Astrocyte (in vitro differentiated cells and primary cell): ENCODE results near the gene PAX5. TPM values are rescaled to one million over a fixed set of nuclear protein-coding genes. Genes with fewer than 3 reads are reported as not detected.

Source experiments
- DNase-seq: peaks from one replicate; pipeline ENCODE4 v3.0.0-alpha.2; 2010; ENCODE audit warnings: low read depth
- FAIRE-seq: peaks from 2 replicates; lab custom pipeline; 2011; peaks lifted over from hg19 to GRCh38; lab: Jason Lieb, UNC
- H2AFZ ChIP-seq: 2 replicates; pipeline ENCODE4 v1.6.0; 2012; ENCODE audit warnings: low read depth, low read length, inconsistent platforms
- H3K27ac ChIP-seq: 2 replicates; pipeline ENCODE4 v1.5.1; 2011; ENCODE audit warnings: low read depth, low read length, inconsistent platforms
- H3K27me3 ChIP-seq: 2 replicates; pipeline ENCODE4 v1.6.0; 2011; ENCODE audit warnings: low read length, inconsistent platforms; ENCODE audit not compliant: insufficient read depth
- H3K36me3 ChIP-seq: 2 replicates; pipeline ENCODE4 v1.5.1; 2011; ENCODE audit warnings: low read length, inconsistent platforms; ENCODE audit not compliant: insufficient read depth
- H3K4me1 ChIP-seq: 2 replicates; pipeline ENCODE4 v1.5.1; 2011; ENCODE audit warnings: low read length, inconsistent platforms; ENCODE audit not compliant: insufficient read depth
- H3K4me2 ChIP-seq: 2 replicates; pipeline ENCODE4 v1.6.0; 2012; ENCODE audit warnings: low read length, inconsistent platforms
- H3K4me3 ChIP-seq: 2 replicates; pipeline ENCODE4 v1.5.1; 2011; ENCODE audit warnings: low read depth, mild to moderate bottlenecking, low read length, inconsistent platforms; ENCODE audit not compliant: insufficient read depth
- H3K79me2 ChIP-seq: 2 replicates; pipeline ENCODE4 v1.6.0; 2012; ENCODE audit warnings: mild to moderate bottlenecking, low read length, inconsistent platforms; ENCODE audit not compliant: insufficient read depth
- H3K9ac ChIP-seq: 2 replicates; pipeline ENCODE4 v1.6.0; 2012; ENCODE audit warnings: mild to moderate bottlenecking, low read length, inconsistent platforms
- H3K9me3 ChIP-seq: 2 replicates; pipeline ENCODE4 v1.5.1; 2012; ENCODE audit warnings: low read depth, mild to moderate bottlenecking, low read length, inconsistent platforms; ENCODE audit not compliant: insufficient read depth
- H4K20me1 ChIP-seq: 2 replicates; pipeline ENCODE4 v1.6.0; 2012; ENCODE audit warnings: low read length, inconsistent platforms; ENCODE audit not compliant: insufficient read depth
- H3K27ac Mint-ChIP-seq: one replicate; pipeline ENCODE4 v1.8.0; 2021; ENCODE audit warnings: mild to moderate bottlenecking, mixed read lengths; ENCODE audit not compliant: unreplicated experiment
- H3K27me3 Mint-ChIP-seq: one replicate; pipeline ENCODE4 v1.8.0; 2021; ENCODE audit warnings: low read depth, mixed read lengths; ENCODE audit not compliant: unreplicated experiment
- H3K36me3 Mint-ChIP-seq: one replicate; pipeline ENCODE4 v1.8.0; 2021; ENCODE audit warnings: low read depth, mixed read lengths; ENCODE audit not compliant: unreplicated experiment
- H3K4me1 Mint-ChIP-seq: one replicate; pipeline ENCODE4 v1.8.0; 2021; ENCODE audit warnings: low read depth, mixed read lengths; ENCODE audit not compliant: unreplicated experiment
- H3K4me3 Mint-ChIP-seq: one replicate; pipeline ENCODE4 v1.8.0; 2021; ENCODE audit warnings: mild to moderate bottlenecking, moderate library complexity, mixed read lengths; ENCODE audit not compliant: unreplicated experiment
- H3K9me3 Mint-ChIP-seq: one replicate; pipeline ENCODE4 v1.8.0; 2021; ENCODE audit warnings: mild to moderate bottlenecking, mixed read lengths; ENCODE audit not compliant: unreplicated experiment
- CTCF ChIP-seq: IDR thresholded peaks from 2 replicates; pipeline ENCODE4 v1.5.1; 2011; ENCODE audit warnings: low read depth, mild to moderate bottlenecking, inconsistent platforms, low read length, moderate library complexity; ENCODE audit not compliant: insufficient read depth
- EZH2 ChIP-seq: IDR thresholded peaks from 2 replicates; pipeline ENCODE4 v1.6.1; 2012; ENCODE audit warnings: mild to moderate bottlenecking, low read length, inconsistent platforms; ENCODE audit not compliant: insufficient read depth
- total RNA-seq: library from RNA; stranded (reverse); gene quantifications from 2 replicates; pipeline ENCODE4 v1.2.1, GENCODE V29; 2021

PAX5 gene
- total RNA-seq, 1 donor from 2014 or later: not detected

GRCh38 chr9:36791222-36791950 is 242.7 kb downstream of the PAX5 start:
- peaks cover 2% of the 10 kb centered on the region for H3K27me3 ChIP-seq

DNA sequence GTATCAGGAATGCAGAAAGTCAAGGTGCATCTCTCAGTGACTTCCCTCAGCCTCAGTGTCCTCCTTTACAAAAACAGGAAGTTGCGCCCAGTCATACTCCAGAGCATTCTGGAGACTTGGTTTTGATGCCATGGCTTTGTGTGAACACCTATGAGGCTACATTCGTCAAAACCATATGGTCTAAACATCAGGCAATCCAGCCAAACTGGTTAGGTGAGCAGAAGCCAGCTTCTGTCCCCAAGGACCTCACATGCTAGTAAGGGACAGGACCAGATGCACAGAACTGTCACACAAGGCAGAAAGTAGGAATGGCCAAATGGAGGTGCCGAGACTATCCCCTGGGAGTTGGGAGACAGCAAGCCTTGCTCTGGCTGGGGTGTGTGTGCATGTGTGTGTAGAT is 244.2 kb downstream of the PAX5 start:
- Mint-ChIP-seq H3K27ac (no peak overlapping the region), H3K4me1 (peaks cover 7% of the 10 kb centered on the region), H3K36me3 (peaks cover 2% of the 10 kb centered on the region), H3K4me3 (no peak overlapping the region), H3K9me3 (peaks cover 10% of the 10 kb centered on the region), H3K27me3 (peaks cover 34% of the 10 kb centered on the region)
- FAIRE-seq: no peak
- peaks cover 4% of the 10 kb centered on the region for H3K9me3 ChIP-seq
- H3K27ac ChIP-seq: no peak overlapping the region
- H3K79me2 ChIP-seq: no peaks in the 10 kb centered on the region
- H3K9ac ChIP-seq: no peak overlapping the region
- no peak for TF ChIP-seq CTCF
- no peak for TF ChIP-seq EZH2
- H3K36me3 ChIP-seq: no peaks in the 10 kb centered on the region
- H3K4me1 ChIP-seq: no peaks in the 10 kb centered on the region
- no peaks in the 10 kb centered on the region for H4K20me1 ChIP-seq
- H3K4me2 ChIP-seq: no peak overlapping the region
- no peak overlapping the region for H3K4me3 ChIP-seq
- H2AFZ ChIP-seq: no peak overlapping the region
- peaks cover 2% of the 10 kb centered on the region for H3K27me3 ChIP-seq
- DNase-seq: no peak

More at GRCh38 chr9:36791222-36791950, 242.7 kb downstream of the PAX5 start:
- TF ChIP-seq EZH2 (no peak), CTCF (no peak)
- peaks cover 32% of the 10 kb centered on the region for H3K27me3 Mint-ChIP-seq
- Histone ChIP-seq H3K9ac (no peak overlapping the region), H3K79me2 (no peaks in the 10 kb centered on the region), H3K4me2 (no peak overlapping the region), H4K20me1 (no peaks in the 10 kb centered on the region), H3K4me1 (no peaks in the 10 kb centered on the region), H3K27ac (no peak overlapping the region), H3K9me3 (peaks cover 4% of the 10 kb centered on the region), H3K4me3 (no peak overlapping the region), H3K36me3 (no peaks in the 10 kb centered on the region), H2AFZ (no peak overlapping the region)
- no peak overlapping the region for H3K27ac Mint-ChIP-seq
- FAIRE-seq (no peak), DNase-seq (no peak)
- H3K4me1 Mint-ChIP-seq: peaks cover 7% of the 10 kb centered on the region
- H3K36me3 Mint-ChIP-seq: peaks cover 1% of the 10 kb centered on the region
- no peak overlapping the region for H3K4me3 Mint-ChIP-seq
- peaks cover 10% of the 10 kb centered on the region for H3K9me3 Mint-ChIP-seq

DNA sequence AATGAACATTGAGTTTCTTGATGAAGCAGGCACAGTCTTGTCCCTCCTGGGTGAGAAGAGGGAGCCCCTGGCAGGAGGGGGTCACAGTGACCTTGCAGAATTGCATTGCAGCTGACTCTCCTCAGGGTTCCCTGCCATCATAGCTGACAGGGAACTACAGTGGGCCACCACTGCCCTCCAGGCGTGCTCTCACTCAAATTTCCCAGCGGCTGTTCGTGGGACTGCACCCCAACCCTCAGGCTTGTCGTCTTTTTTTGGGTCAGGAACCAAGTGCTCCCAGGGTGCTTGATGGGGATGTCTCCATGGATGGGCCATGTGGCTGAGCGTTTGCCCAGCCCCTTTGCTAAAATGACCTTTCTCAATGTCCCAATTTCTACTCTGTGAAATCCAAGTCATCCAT is 245.5 kb downstream of the PAX5 start:
- H3K4me3 Mint-ChIP-seq: no peak overlapping the region
- Histone ChIP-seq H4K20me1 (no peaks in the 10 kb centered on the region), H3K36me3 (no peaks in the 10 kb centered on the region), H3K4me2 (no peak overlapping the region), H3K27ac (no peak overlapping the region), H2AFZ (no peak overlapping the region), H3K27me3 (peaks cover 2% of the 10 kb centered on the region), H3K9ac (no peak overlapping the region), H3K9me3 (peaks cover 4% of the 10 kb centered on the region), H3K79me2 (no peaks in the 10 kb centered on the region), H3K4me1 (no peaks in the 10 kb centered on the region), H3K4me3 (no peak overlapping the region)
- no peak for FAIRE-seq
- peaks cover 41% of the 10 kb centered on the region for H3K27me3 Mint-ChIP-seq
- TF ChIP-seq EZH2 (no peak), CTCF (peak; percentile 13)
- H3K27ac Mint-ChIP-seq: no peak overlapping the region
- DNase-seq: no peak
- H3K36me3 Mint-ChIP-seq: peaks cover 2% of the 10 kb centered on the region
- peaks cover 12% of the 10 kb centered on the region for H3K9me3 Mint-ChIP-seq
- H3K4me1 Mint-ChIP-seq: peaks cover 7% of the 10 kb centered on the region
